22Rv1 (cell line): ENCODE results near the gene CYP2S1.
"Not testable (repeated sequence)": the region's sequence is repeated elsewhere in the genome, so short reads cannot be mapped to it uniquely, and the experiment has no call there.

ENCODE experiments used
- H3K27ac ChIP-seq: fragments of 450-650 bp; 2 replicates; pipeline ENCODE4 v1.5.1; 2017
- CTCF ChIP-seq: fragments of 450-650 bp; IDR thresholded peaks from 2 replicates; pipeline ENCODE4 v1.5.1; 2017; ENCODE audit warnings: mild to moderate bottlenecking
- ZFX ChIP-seq: fragments of 450-650 bp; IDR thresholded peaks from 2 replicates; pipeline ENCODE4 v1.6.1; 2017; ENCODE audit warnings: antibody characterized with exemption, borderline replicate concordance

Gene CYP2S1

DNA sequence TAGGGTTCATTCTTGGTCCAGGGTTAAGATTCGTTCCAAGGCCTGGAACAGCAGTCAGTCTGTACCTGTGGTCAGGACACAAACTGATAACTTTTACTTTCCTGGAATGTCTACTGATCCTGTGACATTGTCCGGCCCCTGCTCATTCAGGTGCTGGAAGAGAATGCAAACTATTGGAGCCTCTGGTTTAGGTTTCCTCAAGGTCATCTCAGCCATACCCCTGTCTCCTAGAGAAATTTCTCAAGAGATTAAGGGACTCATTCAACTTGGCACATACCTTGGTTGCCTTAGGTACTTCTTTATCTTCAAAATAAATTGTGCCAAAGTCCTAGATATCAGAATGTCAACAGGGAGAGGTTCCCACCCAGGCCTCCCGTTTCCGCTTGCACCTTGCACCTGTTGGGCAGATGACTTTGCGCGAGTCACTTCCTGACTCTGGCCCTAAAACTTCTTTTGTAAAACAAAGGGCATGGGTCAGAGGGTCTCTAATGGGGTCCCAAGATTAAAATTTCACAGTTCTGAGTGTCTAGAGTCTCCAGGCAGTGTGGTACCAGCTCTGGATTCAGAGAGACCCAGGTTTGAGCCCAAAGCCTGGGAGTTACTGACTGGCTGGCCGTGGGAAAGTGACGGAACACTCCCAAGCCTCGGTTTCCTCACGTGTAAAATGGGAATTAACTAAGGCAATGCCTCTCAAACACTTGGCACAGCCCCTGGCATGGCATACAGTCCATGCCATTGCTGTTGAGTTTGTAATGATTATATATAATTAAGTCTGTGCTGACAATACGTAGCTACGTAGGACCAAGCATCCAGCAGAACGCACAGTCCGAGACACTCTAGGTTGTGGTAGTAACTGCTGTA, 25.8 kb upstream of the CYP2S1 start:
- TF ChIP-seq CTCF (no peak), ZFX (no peak)
- no peak overlapping the region for H3K27ac ChIP-seq

DNA sequence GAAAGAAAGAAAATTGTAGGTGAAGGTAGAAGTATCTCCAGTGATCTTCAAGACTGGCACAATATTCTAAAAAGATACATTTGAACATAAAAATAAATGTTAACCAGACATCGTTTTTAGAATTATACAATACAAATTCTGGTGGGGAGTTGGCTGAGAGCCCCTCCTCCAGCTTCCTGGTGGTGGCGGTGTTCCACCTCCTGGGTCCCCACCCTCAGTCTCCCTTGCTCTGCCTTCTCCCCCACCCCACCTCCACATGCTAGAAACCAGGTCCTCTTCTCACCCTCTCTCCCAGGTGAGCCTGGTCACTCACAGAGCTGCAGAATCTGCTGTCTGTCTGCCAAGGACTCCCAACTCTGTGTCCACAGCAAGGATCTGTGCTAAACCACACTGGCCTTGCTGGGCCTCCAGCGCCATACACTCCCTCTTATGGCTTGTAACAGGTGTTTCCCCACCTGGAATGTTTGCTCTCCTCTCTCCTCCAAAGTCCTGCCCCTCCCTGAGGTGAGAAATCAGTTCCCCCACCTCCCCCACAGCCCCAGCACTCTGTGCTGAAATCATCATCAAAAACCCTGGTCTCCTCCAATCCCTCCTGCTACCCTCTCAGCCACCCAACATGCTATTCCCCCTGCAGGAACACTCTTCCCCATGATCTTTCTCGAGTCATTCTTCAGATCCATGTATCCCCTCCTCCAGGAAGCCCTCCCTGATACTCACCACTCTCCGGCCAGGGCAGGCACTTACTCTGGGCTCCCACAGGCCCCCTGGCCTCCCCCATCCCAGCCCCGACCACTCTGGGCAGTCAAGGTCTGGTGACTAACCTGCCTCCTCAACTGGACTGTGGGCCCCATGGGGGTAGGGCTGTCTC, 20.5 kb upstream of the CYP2S1 start:
- H3K27ac ChIP-seq: no peak overlapping the region
- TF ChIP-seq ZFX (no peak), CTCF (no peak)

- no peak for TF ChIP-seq CTCF
- no peak for TF ChIP-seq ZFX
- no peak overlapping the region for H3K27ac ChIP-seq
Measured at GRCh38 chr19:41174297-41174928, 18.6 kb upstream of the CYP2S1 start.

DNA sequence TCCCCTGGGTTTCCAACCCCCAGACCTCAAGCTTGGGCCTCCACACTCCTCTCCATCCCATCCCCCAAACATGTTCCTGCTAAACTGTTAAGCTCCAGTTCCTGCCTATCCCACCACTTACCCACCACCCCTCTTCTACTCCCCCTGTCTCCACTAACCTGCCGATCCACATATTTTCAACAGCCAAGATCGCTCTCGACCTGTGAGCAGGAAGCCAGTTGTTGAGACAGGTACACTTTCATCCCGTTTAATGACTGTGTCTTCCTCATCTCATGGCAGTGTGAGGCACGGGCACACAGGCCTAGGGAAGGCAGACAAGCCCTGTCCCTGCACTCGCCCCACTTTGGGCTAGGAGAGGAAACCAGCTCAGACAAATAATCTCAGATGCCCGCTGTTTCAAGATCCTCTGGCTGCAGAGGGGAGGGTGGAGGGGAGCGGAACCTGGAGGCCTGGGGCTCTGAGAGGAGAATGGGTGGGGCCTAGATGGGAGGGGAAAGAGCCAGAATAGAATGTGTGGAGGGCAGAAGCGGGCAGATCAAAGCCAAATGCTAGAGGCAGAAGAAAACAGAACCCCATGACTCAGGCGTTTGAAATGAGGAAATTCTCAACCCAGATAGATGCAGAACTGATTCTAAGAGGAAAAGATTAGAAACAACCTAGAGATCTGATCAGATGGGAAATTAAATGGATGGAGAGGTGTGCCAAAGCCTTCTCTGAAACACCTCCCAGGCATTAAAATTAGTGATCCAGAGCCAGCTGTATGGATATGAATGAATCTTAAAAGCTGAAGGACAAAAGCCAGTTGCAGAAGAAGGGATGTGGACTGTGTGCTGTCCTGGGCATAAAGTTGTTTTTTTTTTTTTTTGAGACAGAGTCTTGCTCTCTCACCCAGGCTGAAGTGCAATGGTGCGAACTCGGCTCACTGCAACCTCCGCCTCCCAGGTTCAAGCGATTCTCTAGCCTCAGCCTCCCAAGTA, 16.9 kb upstream of the CYP2S1 start:
- no peak overlapping the region for H3K27ac ChIP-seq
- TF ChIP-seq ZFX: no peak
- TF ChIP-seq CTCF: no peak

DNA sequence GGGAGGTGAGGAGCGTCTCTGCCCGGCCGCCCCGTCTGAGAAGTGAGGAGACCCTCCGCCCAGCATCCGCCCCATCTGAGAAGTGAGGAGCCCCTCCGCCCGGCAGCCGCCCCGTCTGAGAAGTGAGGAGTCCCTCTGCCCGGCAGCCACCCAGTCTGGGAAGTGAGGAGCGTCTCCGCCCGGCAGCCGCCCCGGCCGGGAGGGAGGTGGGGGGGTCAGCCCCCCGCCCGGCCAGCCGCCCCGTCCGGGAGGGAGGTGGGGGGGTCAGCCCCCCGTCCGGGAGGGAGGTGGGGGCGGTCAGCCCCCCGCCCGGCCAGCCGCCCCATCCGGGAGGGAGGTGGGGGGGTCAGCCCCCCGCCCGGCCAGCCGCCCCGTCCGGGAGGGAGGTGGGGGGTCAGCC, 12.8 kb upstream of the CYP2S1 start:
- H3K27ac ChIP-seq: not testable (repeated sequence)

- TF ChIP-seq CTCF: no peak
- no peak for TF ChIP-seq ZFX
- H3K27ac ChIP-seq: no peak overlapping the region
Measured at GRCh38 chr19:41186971-41187883, 5.8 kb upstream of the CYP2S1 start.
